Activated CD4-positive, alpha-beta T cell treated with anti-CD3 and anti-CD28 coated beads, Interleukin-2, Interleukin-6, amounts not matched to agents 100 ng/mL and 50 ng/mL, durations not matched to agents 16 hours and 8 hours (primary cell): ENCODE data around the gene PPM1G.
"Not testable (repeated sequence)": the region's sequence is repeated elsewhere in the genome, so short reads cannot be mapped to it uniquely, and the experiment has no call there.

Experiments used
- DNase-seq: peaks from one replicate; pipeline ENCODE4 v3.0.0-alpha.2; 2020

Gene PPM1G

GRCh38 chr2:27375513-27376099 lies 33.8 kb downstream of the PPM1G start:
- DNase-seq, result no peak

GRCh38 chr2:27373567-27373966 lies 35.8 kb downstream of the PPM1G start:
- DNase-seq, result no peak

- no peak for DNase-seq
Observed at GRCh38 chr2:27372937-27373336, 36.5 kb downstream of the PPM1G start.

- DNase-seq, result peak; percentile 42
Observed at GRCh38 chr2:27370816-27371620, 38.4 kb downstream of the PPM1G start.

GRCh38 chr2:27370026-27370815 lies 39.2 kb downstream of the PPM1G start, which contains the start of the genes EIF2B4 and SNX17:
Gene EIF2B4, minus strand, starts transcription at chr2:27370338. Its CDS starts 24 bp downstream, at chr2:27370314.
Gene SNX17, plus strand, starts transcription at chr2:27370616. Its CDS starts 128 bp downstream, at chr2:27370744.
- DNase-seq, result peak; percentile 100

- no peak for DNase-seq
Observed at GRCh38 chr2:27369471-27370025, 39.8 kb downstream of the PPM1G start.

DNA sequence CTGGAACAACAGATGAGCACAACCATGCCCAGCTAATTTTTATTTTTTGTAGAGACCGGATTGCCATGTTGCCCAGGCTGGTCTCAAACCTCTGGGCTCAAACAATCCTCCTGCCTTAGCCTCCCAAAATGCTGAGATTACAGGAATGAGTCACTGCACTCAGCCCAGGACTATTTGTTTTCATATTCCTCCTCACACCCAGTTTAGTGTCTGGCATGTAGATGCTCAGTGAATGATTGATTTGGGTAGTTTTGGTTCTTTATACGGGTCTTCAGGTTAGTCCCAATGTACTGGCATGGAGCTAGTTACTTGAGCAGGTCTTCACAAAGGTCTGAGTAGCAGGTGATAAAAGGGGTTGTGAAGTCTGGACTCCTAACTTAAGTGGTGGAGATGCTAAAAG lies 45.5 kb downstream of the PPM1G start:
- peak; percentile 37 for DNase-seq

DNA sequence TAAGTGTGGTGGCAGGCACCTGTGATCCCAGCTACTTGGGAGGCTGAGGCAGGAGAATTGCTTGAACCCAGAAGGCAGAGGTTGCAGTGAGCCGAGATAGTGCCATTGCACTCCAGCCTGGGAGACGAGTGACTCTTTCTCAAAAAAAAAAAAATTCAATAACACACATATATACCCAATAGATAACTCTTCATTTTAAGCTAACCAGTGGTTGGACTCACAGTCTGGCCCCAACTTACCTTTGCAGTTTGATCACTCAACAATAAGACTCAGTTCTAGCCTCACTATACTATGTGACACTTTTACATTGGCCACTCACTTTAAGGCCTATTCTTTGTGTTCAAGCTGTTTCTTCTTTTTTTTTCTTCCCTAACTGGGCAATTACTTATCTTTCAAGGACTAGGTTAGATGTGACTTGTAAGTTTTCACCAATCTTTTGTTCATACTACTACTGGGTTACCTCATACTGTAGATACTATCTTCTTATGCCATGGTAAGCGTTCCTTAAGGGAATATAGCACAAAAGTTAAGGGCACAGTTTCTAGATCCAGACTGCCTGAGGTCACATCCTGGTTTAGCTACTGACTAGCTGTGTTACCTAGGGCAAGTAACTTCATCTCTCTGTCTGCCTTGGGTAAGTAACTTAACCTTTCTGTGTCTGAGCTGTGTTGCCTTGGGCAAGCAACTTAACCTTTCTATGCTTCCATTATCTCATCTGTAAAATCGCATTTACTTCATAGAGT lies 46.5 kb downstream of the PPM1G start:
- DNase-seq, result no peak

- peak; percentile 95 for DNase-seq
Observed at GRCh38 chr2:27356382-27357181, 52.8 kb downstream of the PPM1G start, which contains the start of gene GTF3C2. Gene GTF3C2, minus strand, starts transcription at chr2:27356764. Its CDS starts 13,210 bp downstream, at chr2:27343554.

- DNase-seq, result peak; percentile 69
Observed at GRCh38 chr2:27356056-27356381, 53.4 kb downstream of the PPM1G start.

DNA sequence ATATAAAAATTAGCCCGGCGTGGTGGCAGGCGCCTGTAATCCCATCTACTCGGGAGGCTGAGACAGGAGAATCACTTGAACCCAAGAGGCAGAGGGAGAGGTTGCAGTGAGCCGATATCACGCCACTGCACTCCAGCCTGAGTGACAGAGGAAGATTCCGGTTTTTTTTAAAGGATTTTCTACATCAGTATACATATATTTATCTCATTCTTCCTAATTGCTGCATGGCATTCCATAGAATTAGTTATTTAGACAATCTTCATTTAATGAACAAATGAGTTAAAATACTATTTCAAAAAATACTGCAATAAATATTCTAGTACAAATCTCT lies 54.8 kb downstream of the PPM1G start:
- no peak for DNase-seq

GRCh38 chr2:27353762-27354596 lies 55.4 kb downstream of the PPM1G start:
- DNase-seq, result no peak

DNA sequence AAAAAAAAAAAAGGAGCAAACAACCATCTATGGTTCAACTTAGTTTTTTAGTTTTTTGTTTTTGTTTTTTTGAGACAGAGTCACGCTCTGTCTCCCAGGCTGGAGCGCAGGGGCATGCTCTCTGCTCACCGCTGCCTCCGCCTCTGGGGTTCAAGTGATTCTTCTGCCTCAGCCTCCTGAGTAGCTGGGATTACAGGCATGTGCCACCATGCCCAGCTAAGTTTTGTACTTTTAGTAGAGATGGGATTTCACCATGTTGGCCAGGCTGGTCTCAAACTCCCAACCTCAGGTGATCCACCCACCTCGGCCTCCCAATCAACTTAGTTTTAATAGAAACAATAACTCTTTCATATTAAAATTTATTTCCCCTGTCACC lies 56.0 kb downstream of the PPM1G start:
- not testable (repeated sequence) for DNase-seq

GRCh38 chr2:27351802-27352598 lies 57.4 kb downstream of the PPM1G start:
- peak; percentile 45 for DNase-seq

- no peak for DNase-seq
Observed at GRCh38 chr2:27350106-27350693, 59.2 kb downstream of the PPM1G start.

- DNase-seq, result no peak
Observed at GRCh38 chr2:27347641-27348040, 61.8 kb downstream of the PPM1G start.

GRCh38 chr2:27336173-27336572 lies 73.2 kb downstream of the PPM1G start:
- DNase-seq, result no peak

- no peak for DNase-seq
Observed at GRCh38 chr2:27335311-27335710, 74.1 kb downstream of the PPM1G start.
